ENCODE results near the gene PIK3R2. TPM values are rescaled to one million over a fixed set of nuclear protein-coding genes. Genes with fewer than 3 reads are reported as not detected.

Gene PIK3R2
- total RNA-seq, 1 donor from 2014 or later = 47.0 TPM

DNA sequence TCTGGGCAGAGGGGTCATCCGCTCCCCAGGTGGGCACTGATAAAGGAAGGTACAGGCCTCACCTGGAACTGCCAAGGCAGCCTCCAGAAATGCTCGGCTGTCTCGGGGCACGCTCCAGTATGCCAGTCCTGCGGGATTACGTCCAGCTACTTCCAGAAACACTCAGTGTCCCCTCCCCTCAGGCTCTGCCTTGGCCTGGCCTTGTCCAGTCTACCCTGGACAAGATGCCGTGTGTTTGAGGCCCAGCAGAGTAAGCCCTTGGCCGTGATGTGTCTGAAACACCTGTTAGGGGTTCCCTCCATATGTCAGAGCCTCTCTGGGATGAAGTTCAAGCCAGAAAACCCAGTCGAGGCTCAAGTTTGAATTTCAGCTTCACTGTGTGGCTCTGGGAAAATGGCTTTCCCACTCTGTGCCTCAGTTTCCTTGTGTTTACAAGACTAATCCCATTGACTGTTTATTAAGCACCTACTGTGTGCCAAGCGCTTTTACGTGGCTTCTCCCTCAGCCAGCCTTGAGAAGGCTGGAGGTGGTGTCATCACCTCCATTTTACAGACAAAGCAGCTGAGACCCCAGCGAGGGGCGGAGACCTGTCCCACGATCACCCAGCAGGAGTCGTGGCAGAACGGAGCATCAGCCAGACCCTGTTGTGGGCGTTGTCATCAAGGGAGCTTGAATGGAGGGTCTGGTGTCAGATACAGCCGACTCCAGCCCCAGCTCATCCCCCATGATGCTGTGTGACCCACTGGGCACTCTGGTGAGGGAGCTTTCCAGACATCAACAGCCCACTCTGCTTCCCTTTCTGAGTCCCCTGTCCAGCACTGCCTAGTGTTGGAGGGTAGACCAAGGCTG lies 2.0 kb upstream of the PIK3R2 start:
- Mint-ChIP-seq H3K27me3 (no peaks in the 10 kb centered on the region), H3K9me3 (no peaks in the 10 kb centered on the region), H3K36me3 (peaks cover 6% of the 10 kb centered on the region), H3K4me1 (ENCODE audit: unreplicated experiment) (peaks cover 17% of the 10 kb centered on the region), H3K27ac (no peak overlapping the region), H3K4me3 (peak overlapping the region; percentile 91)
- no peak for DNase-seq (ENCODE audit: extremely low spot score, unreplicated experiment)
- TF ChIP-seq, protein P1, sequence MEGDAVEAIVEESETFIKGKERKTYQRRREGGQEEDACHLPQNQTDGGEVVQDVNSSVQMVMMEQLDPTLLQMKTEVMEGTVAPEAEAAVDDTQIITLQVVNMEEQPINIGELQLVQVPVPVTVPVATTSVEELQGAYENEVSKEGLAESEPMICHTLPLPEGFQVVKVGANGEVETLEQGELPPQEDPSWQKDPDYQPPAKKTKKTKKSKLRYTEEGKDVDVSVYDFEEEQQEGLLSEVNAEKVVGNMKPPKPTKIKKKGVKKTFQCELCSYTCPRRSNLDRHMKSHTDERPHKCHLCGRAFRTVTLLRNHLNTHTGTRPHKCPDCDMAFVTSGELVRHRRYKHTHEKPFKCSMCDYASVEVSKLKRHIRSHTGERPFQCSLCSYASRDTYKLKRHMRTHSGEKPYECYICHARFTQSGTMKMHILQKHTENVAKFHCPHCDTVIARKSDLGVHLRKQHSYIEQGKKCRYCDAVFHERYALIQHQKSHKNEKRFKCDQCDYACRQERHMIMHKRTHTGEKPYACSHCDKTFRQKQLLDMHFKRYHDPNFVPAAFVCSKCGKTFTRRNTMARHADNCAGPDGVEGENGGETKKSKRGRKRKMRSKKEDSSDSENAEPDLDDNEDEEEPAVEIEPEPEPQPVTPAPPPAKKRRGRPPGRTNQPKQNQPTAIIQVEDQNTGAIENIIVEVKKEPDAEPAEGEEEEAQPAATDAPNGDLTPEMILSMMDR (conservative IDR thresholded peaks at IDR 0.05) = no peak

DNA sequence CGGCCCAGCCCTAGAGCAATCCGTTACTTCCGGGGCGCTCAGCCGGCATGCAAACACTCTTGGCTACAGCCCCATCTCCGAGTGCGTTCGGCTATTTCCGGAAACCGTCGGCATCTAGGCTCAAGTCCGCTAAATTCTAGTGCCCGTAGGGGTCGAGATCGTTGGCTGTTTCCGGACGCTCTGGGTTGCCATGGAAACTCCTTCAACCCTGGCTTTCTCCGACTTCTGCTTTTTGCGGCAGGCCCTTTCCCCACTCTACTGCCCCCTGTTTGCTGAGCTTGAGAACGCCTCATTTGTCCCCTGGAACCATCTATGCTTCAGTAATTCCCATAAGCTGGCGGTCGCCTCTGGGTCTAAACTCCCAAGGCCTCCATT lies 534 bp upstream of the PIK3R2 start:
- Mint-ChIP-seq H3K27me3 (no peaks in the 10 kb centered on the region), H3K36me3 (no peaks in the 10 kb centered on the region), H3K9me3 (no peaks in the 10 kb centered on the region), H3K27ac (peak overlapping the region; percentile 96), H3K4me3 (peak overlapping the region; percentile 91), H3K4me1 (ENCODE audit: unreplicated experiment) (peaks cover 23% of the 10 kb centered on the region)
- DNase-seq (ENCODE audit: extremely low spot score, unreplicated experiment) = peak; percentile 95
- TF ChIP-seq, protein P1 (conservative IDR thresholded peaks at IDR 0.05) = peak; percentile 82

DNA sequence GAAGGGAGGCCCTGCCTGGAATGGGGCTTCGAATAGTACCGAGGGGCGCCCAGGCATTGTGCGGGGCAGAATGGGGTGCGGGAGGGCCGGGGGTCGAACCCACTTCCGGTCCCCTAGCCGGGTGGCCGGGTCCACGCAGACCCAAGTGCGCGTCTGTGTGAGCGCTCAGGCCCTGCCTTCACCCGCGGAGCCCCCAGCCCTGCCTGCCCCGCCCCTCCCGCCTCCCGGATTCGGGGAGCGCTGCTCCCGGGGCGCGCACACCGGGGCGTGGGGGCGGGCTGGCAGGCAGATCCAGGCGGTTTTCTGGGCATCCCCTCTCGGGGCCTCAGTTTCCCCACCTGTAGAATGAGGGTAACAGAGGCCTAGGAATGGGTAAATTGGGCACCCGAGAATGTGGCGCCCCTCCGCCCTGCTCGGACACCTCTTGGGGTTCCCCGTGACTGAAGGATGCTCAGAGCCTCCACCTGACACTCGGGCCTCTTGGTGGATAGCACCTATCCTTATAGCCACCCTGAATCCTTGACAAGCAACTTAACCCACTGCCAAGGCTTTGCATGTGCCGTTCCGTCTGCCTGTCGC lies 682 bp downstream of the PIK3R2 start:
- H3K27ac Mint-ChIP-seq = peak overlapping the region; percentile 79
- peaks cover 23% of the 10 kb centered on the region for H3K4me1 Mint-ChIP-seq (ENCODE audit: unreplicated experiment)
- H3K36me3 Mint-ChIP-seq = no peaks in the 10 kb centered on the region
- no peak for DNase-seq (ENCODE audit: extremely low spot score, unreplicated experiment)
- TF ChIP-seq, protein P1 (conservative IDR thresholded peaks at IDR 0.05) = no peak
- no peaks in the 10 kb centered on the region for H3K27me3 Mint-ChIP-seq
- no peaks in the 10 kb centered on the region for H3K9me3 Mint-ChIP-seq
- H3K4me3 Mint-ChIP-seq = peak overlapping the region; percentile 94

DNA sequence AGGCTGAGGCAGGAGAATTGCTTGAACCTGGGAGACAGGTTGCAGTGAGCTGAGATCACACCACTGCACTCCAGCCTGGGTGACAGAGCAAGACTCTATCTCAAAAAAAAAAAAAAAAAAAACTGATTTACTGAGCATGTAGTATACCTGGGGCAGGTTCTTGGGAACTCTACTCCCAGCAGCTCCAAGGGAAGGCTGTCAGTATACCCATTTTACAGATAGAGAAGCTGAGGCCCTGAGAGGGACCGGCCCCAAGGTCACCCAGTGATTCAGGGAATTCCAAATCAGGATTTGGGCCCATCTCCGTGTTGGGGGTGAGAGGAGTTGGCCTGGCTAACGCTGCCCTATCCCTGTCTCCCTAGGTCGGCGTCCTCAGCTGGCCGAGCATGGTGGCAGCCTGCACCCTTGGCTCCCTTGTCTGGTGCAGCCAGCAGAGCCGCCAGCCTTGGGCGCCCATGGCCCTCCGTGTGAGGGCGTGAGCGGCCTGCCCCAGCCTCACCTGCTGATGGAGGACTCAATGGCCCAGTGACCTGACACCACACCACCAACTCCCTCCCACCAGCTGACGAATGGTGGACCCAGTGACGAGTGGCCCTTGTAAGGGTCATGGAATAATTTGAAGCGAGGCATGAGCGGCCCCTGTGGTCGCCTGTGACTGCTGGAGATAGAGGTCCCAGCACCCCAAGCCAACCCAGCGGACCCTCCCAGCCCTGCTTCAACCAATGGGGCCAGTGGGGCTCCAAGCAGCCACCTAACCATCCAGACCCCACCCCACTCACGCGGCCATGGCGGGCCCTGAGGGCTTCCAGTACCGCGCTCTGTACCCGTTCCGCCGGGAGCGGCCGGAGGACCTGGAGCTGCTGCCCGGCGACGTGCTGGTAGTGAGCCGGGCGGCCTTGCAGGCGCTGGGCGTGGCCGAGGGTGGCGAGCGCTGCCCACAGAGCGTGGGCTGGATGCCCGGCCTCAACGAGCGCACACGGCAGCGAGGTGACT lies 2.4 kb downstream of the PIK3R2 start:
- H3K9me3 Mint-ChIP-seq = no peaks in the 10 kb centered on the region

DNA sequence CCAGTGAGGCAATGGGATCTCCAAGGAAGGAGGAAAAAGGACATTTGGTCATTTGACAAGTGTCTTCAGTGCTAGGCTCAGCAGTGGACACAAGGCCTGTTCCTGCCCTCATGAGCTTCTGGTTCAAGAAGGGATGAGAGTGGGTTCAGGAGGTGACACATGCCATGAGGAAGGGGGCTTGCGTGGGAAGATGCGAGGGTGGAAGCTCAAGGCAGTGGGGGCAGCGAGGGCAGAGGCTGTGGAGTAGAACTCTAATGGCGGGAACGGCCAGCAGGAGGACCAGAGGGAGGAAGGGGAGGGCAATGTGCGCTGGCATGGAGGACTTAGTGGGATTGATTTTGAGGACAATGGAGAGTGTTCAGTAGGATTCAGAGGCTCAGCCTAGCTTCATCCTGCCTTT lies 3.3 kb downstream of the PIK3R2 start:
- TF ChIP-seq, protein P1 (conservative IDR thresholded peaks at IDR 0.05) = no peak
- DNase-seq (ENCODE audit: extremely low spot score, unreplicated experiment) = no peak
- Mint-ChIP-seq H3K27me3 (no peaks in the 10 kb centered on the region), H3K27ac (no peak overlapping the region), H3K36me3 (no peaks in the 10 kb centered on the region), H3K4me3 (peak overlapping the region; percentile 26), H3K4me1 (ENCODE audit: unreplicated experiment) (peaks cover 26% of the 10 kb centered on the region), H3K9me3 (no peaks in the 10 kb centered on the region)

More for the DNA sequence above, 2.4 kb downstream of the PIK3R2 start:
- Mint-ChIP-seq H3K4me1 (ENCODE audit: unreplicated experiment) (peaks cover 25% of the 10 kb centered on the region), H3K36me3 (no peaks in the 10 kb centered on the region), H3K4me3 (peak overlapping the region; percentile 28), H3K27ac (no peak overlapping the region), H3K27me3 (no peaks in the 10 kb centered on the region)
- no peak for DNase-seq (ENCODE audit: extremely low spot score, unreplicated experiment)
- TF ChIP-seq, protein P1 (conservative IDR thresholded peaks at IDR 0.05) = no peak
